Activated CD4-positive, alpha-beta memory T cell treated with anti-CD3 and anti-CD28 coated beads for 36 hours (primary cell): ENCODE measurements around the gene STRIP2. TPM values are rescaled to one million over a fixed set of nuclear protein-coding genes. Genes with fewer than 3 reads are reported as not detected.

Experiments used
- CTCF ChIA-PET: fragments of 350-600 bp; sonication (Branson Sonifier 250); formaldehyde crosslinking; loops from one replicate; lab custom pipeline; 2021; ENCODE audit warnings: antibody characterized with exemption, inconsistent platforms; lab: Charles Lee
- POLR2A ChIA-PET: fragments of 350-600 bp; sonication (Branson Sonifier 250); formaldehyde crosslinking; loops from one replicate; lab custom pipeline; 2021; ENCODE audit warnings: antibody characterized with exemption; lab: Charles Lee
- DNase-seq: peaks from one replicate; pipeline ENCODE4 v3.0.0-alpha.2; 2020
- H3K27ac Mint-ChIP-seq: one replicate; pipeline ENCODE4 v1.8.0; 2021; ENCODE audit warnings: mixed read lengths
- H3K27me3 Mint-ChIP-seq: one replicate; pipeline ENCODE4 v1.8.0; 2021; ENCODE audit warnings: mixed read lengths
- H3K36me3 Mint-ChIP-seq: one replicate; pipeline ENCODE4 v1.8.0; 2021; ENCODE audit warnings: mixed read lengths
- H3K4me1 Mint-ChIP-seq: one replicate; pipeline ENCODE4 v1.8.0; 2021; ENCODE audit warnings: low read depth, mixed read lengths
- H3K4me3 Mint-ChIP-seq: one replicate; pipeline ENCODE4 v1.8.0; 2021; ENCODE audit warnings: mild to moderate bottlenecking, mixed read lengths
- H3K9me3 Mint-ChIP-seq: one replicate; pipeline ENCODE4 v1.8.0; 2021; ENCODE audit warnings: mixed read lengths
- intact Hi-C: fragments of 100-400 bp; cut with micrococcal nuclease; formaldehyde crosslinking; loops from one replicate; pipeline ENCODE4 v1.15.1; 2023
- total RNA-seq, 2 experiments: library from RNA; stranded (reverse); gene quantifications; one replicate each; pipeline ENCODE4 v1.2.3, GENCODE V29; 2021

The STRIP2 gene
- 10 to 100 TPM; 56.1 to 62.0 TPM for total RNA-seq

DNA sequence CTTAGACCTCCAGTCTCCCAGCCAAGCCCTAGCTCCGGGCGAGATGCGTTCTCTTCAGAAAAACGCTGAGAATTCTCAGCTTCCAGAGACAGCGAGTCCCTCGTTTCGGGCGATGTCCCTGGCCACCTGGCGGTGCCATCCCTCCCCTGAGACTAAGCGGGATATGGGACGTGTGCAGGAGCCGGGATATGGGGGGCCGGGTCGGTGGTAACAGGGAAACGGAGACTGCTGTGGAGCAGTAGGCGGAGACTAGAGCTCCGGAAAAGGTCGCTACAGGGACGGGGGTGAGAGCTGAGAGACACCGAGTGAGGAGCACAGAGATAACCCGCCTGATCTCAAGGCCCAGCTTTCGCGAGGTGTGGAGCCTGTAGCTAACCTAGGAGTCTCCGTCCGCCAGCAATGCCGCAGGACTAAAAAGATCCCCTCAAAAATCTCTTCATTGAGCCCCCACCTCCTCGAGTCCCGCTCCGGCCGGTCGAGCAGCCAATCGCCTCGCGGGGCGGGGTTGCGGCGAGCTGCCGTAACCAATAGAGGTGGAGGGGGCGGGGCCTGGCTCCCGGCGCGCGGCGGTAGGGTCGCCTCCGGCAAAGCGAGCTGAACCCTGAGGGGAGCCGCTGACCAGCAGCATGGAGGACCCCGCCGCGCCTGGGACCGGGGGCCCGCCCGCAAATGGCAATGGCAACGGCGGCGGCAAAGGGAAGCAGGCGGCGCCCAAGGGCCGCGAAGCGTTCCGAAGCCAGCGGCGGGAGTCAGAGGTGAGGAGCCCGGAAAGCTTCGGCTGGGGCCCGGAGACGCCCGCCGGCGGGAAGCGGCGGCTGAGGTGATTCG, at the start of gene STRIP2:
STRIP2 (plus strand) TSS at position 586 of the 828 bp plus-strand sequence; CDS start at position 627, 41 bp downstream.
- CTCF ChIA-PET: interaction anchor here (0.7 to 4.7 kb wide), 15 partner anchors 10 to 395 kb away, joined by 3 to 46 read pairs (median 4); no protein-coding TSS in a partner anchor
- Mint-ChIP-seq H3K9me3 (no peaks in the 10 kb centered on the region), H3K4me1 (peaks cover 28% of the 10 kb centered on the region), H3K27me3 (peaks cover 6% of the 10 kb centered on the region), H3K27ac (peak within 1 kb of the TSS; percentile 83), H3K4me3 (peak within 1 kb of the TSS; percentile 86), H3K36me3 (peaks cover 19% of the 10 kb centered on the region)
- intact Hi-C loops: loop anchor here (2.0 to 10.0 kb wide), 4 partner anchors 57 to 751 kb away; no protein-coding TSS in a partner anchor
- DNase-seq: peak; percentile 95
- POLR2A ChIA-PET: interaction anchor here (0.6 to 2.8 kb wide), 5 partner anchors 10 to 1532 kb away, joined by 3 to 12 read pairs (median 3); no protein-coding TSS in a partner anchor

GRCh38 chr7:129385116-129385515, 49.1 kb upstream of the STRIP2 start:
- Mint-ChIP-seq H3K9me3 (no peaks in the 10 kb centered on the region), H3K4me1 (peaks cover 19% of the 10 kb centered on the region), H3K36me3 (peaks cover 15% of the 10 kb centered on the region), H3K27me3 (no peaks in the 10 kb centered on the region), H3K27ac (no peak overlapping the region), H3K4me3 (no peak overlapping the region)
- CTCF ChIA-PET: interaction anchor here (1.5 to 1.6 kb wide), 2 partner anchors 8 to 17 kb away, joined by 8 to 10 read pairs; no protein-coding TSS in a partner anchor
- POLR2A ChIA-PET: interaction anchor here (1.2 kb wide), 1 partner anchor 17 kb away, joined by 3 read pairs; no protein-coding TSS in a partner anchor
- no peak for DNase-seq
- intact Hi-C loops: no loop called here

DNA sequence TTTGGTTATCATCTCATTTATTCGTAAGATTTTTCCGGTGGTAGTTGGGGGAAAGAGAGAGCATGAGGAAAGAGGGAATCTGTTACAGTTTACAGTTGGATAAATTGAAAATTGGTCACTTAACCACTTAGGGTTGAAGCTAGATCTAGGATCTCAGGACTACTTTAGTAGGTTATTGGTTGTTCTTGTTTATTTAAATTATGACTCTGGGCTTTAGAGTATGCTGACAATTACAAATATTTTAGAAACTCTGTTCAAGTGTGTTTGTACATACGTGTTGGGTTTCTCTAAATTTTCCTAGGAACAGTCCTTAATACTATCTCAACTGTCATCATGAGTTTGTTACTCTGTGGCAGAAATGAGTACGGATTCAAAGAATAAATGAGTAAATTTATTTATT, 48.6 kb upstream of the STRIP2 start:
- intact Hi-C loops: no loop called here
- Mint-ChIP-seq H3K36me3 (peaks cover 15% of the 10 kb centered on the region), H3K27me3 (no peaks in the 10 kb centered on the region), H3K27ac (no peak overlapping the region), H3K9me3 (no peaks in the 10 kb centered on the region), H3K4me3 (no peak overlapping the region), H3K4me1 (peaks cover 19% of the 10 kb centered on the region)
- ChIA-PET POLR2A (interaction anchor here (1.2 kb wide), 1 partner anchor 17 kb away, joined by 3 read pairs; no protein-coding TSS in a partner anchor), CTCF (interaction anchor here (1.5 to 1.6 kb wide), 2 partner anchors 9 to 18 kb away, joined by 8 to 10 read pairs; no protein-coding TSS in a partner anchor)
- DNase-seq: no peak

GRCh38 chr7:129386506-129386905, 47.7 kb upstream of the STRIP2 start:
- no peak overlapping the region for H3K27ac Mint-ChIP-seq
- DNase-seq: no peak
- CTCF ChIA-PET: interaction anchor here (5.0 to 6.5 kb wide), 2 partner anchors 9 to 19 kb away, joined by 27 to 47 read pairs; no protein-coding TSS in a partner anchor
- peaks cover 15% of the 10 kb centered on the region for H3K36me3 Mint-ChIP-seq
- H3K4me1 Mint-ChIP-seq: peaks cover 19% of the 10 kb centered on the region
- no peaks in the 10 kb centered on the region for H3K9me3 Mint-ChIP-seq
- no peak overlapping the region for H3K4me3 Mint-ChIP-seq
- intact Hi-C loops: no loop called here
- H3K27me3 Mint-ChIP-seq: no peaks in the 10 kb centered on the region
- POLR2A ChIA-PET: no interaction called here

GRCh38 chr7:129387537-129387936, 46.7 kb upstream of the STRIP2 start:
- no peaks in the 10 kb centered on the region for H3K27me3 Mint-ChIP-seq
- H3K27ac Mint-ChIP-seq: no peak overlapping the region
- intact Hi-C loops: no loop called here
- H3K36me3 Mint-ChIP-seq: peaks cover 12% of the 10 kb centered on the region
- ChIA-PET CTCF (interaction anchor here (2.1 to 6.5 kb wide), 3 partner anchors 10 to 83 kb away, joined by 7 to 47 read pairs (median 27); no protein-coding TSS in a partner anchor), POLR2A (no interaction called here)
- no peak for DNase-seq
- peaks cover 14% of the 10 kb centered on the region for H3K4me1 Mint-ChIP-seq
- no peaks in the 10 kb centered on the region for H3K9me3 Mint-ChIP-seq
- no peak overlapping the region for H3K4me3 Mint-ChIP-seq

- no peak for DNase-seq
- Mint-ChIP-seq H3K4me3 (no peak overlapping the region), H3K4me1 (peaks cover 10% of the 10 kb centered on the region), H3K36me3 (peaks cover 10% of the 10 kb centered on the region), H3K27me3 (no peaks in the 10 kb centered on the region), H3K27ac (no peak overlapping the region), H3K9me3 (no peaks in the 10 kb centered on the region)
- intact Hi-C loops: no loop called here
- POLR2A ChIA-PET: no interaction called here
- CTCF ChIA-PET: interaction anchor here (1.4 to 6.5 kb wide), 4 partner anchors 11 to 171 kb away, joined by 5 to 47 read pairs (median 17); no protein-coding TSS in a partner anchor
Observed at GRCh38 chr7:129388333-129389098, 45.7 kb upstream of the STRIP2 start.

- H3K9me3 Mint-ChIP-seq: no peaks in the 10 kb centered on the region
- CTCF ChIA-PET: interaction anchor here (0.7 to 6.5 kb wide), 6 partner anchors 8 to 218 kb away, joined by 3 to 47 read pairs (median 4); no protein-coding TSS in a partner anchor
- peaks cover 8% of the 10 kb centered on the region for H3K4me1 Mint-ChIP-seq
- peaks cover 9% of the 10 kb centered on the region for H3K36me3 Mint-ChIP-seq
- intact Hi-C loops: no loop called here
- no peak for DNase-seq
- no peak overlapping the region for H3K27ac Mint-ChIP-seq
- H3K4me3 Mint-ChIP-seq: no peak overlapping the region
- POLR2A ChIA-PET: no interaction called here
- no peaks in the 10 kb centered on the region for H3K27me3 Mint-ChIP-seq
Observed at GRCh38 chr7:129389829-129390228, 44.4 kb upstream of the STRIP2 start.

- no peak for DNase-seq
- intact Hi-C loops: no loop called here
- H3K27ac Mint-ChIP-seq: no peak overlapping the region
- ChIA-PET CTCF (interaction anchor here (0.9 to 6.5 kb wide), 5 partner anchors 8 to 172 kb away, joined by 3 to 47 read pairs (median 5); no protein-coding TSS in a partner anchor), POLR2A (no interaction called here)
- peaks cover 8% of the 10 kb centered on the region for H3K36me3 Mint-ChIP-seq
- H3K27me3 Mint-ChIP-seq: no peaks in the 10 kb centered on the region
- no peaks in the 10 kb centered on the region for H3K9me3 Mint-ChIP-seq
- H3K4me1 Mint-ChIP-seq: peaks cover 7% of the 10 kb centered on the region
- no peak overlapping the region for H3K4me3 Mint-ChIP-seq
Observed at GRCh38 chr7:129390314-129390713, 43.9 kb upstream of the STRIP2 start.

DNA sequence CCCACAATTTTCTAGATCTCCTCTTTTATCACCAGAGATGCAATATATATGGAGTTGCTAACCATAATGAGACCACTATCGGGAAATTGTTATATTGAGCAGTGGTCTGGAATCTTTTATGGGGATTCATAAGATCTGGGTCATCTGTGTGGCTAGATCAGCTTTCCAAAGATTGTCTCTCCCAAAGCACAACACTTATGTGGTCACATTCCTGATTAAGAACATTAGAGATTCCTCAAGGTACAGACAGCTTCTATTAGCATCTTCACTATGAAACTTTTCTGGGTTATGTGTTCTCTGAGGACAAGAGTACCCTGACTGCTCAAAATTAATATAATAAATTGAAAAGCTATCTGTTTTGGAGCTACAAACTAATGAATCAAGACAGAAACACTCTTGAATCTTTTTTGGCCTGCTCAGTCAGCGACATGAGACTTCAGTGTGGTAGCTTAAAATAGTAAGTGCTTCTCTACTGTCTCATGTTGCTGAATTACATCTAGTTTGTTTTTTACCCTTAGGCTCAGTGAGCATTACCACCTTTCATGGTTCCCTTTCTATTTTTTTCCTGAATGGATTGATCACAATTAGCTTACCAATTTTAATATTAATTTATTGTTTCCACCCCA, 42.6 kb upstream of the STRIP2 start:
- ChIA-PET POLR2A (no interaction called here), CTCF (interaction anchor here (0.9 to 6.5 kb wide), 3 partner anchors 10 to 122 kb away, joined by 3 to 47 read pairs (median 3); no protein-coding TSS in a partner anchor)
- intact Hi-C loops: no loop called here
- no peak overlapping the region for H3K4me3 Mint-ChIP-seq
- no peaks in the 10 kb centered on the region for H3K9me3 Mint-ChIP-seq
- no peaks in the 10 kb centered on the region for H3K27me3 Mint-ChIP-seq
- no peak for DNase-seq
- peaks cover 6% of the 10 kb centered on the region for H3K36me3 Mint-ChIP-seq
- peaks cover under 1% of the 10 kb centered on the region for H3K4me1 Mint-ChIP-seq
- no peak overlapping the region for H3K27ac Mint-ChIP-seq

GRCh38 chr7:129393255-129393654, 41.0 kb upstream of the STRIP2 start:
- intact Hi-C loops: no loop called here
- ChIA-PET POLR2A (no interaction called here), CTCF (no interaction called here)
- Mint-ChIP-seq H3K27me3 (no peaks in the 10 kb centered on the region), H3K36me3 (peaks cover 6% of the 10 kb centered on the region), H3K4me3 (no peak overlapping the region), H3K27ac (no peak overlapping the region), H3K4me1 (no peaks in the 10 kb centered on the region), H3K9me3 (no peaks in the 10 kb centered on the region)
- no peak for DNase-seq

GRCh38 chr7:129394101-129394500, 40.1 kb upstream of the STRIP2 start:
- intact Hi-C loops: no loop called here
- no peak for DNase-seq
- no peak overlapping the region for H3K4me3 Mint-ChIP-seq
- CTCF ChIA-PET: no interaction called here
- H3K9me3 Mint-ChIP-seq: no peaks in the 10 kb centered on the region
- POLR2A ChIA-PET: no interaction called here
- peaks cover 6% of the 10 kb centered on the region for H3K36me3 Mint-ChIP-seq
- H3K27me3 Mint-ChIP-seq: no peaks in the 10 kb centered on the region
- no peak overlapping the region for H3K27ac Mint-ChIP-seq
- no peaks in the 10 kb centered on the region for H3K4me1 Mint-ChIP-seq
